Activated CD8-positive, alpha-beta memory T cell treated with anti-CD3 and anti-CD28 coated beads for 36 hours (primary cell): ENCODE results near the gene RHOA. TPM values are rescaled to one million over a fixed set of nuclear protein-coding genes. Genes with fewer than 3 reads are reported as not detected.
"Not testable (repeated sequence)": the region's sequence is repeated elsewhere in the genome, so short reads cannot be mapped to it uniquely, and the experiment has no call there.

ENCODE experiments used
- CTCF ChIA-PET: fragments of 350-600 bp; sonication (Branson Sonifier 250); formaldehyde crosslinking; loops from one replicate; lab custom pipeline; 2021; ENCODE audit warnings: antibody characterized with exemption; lab: Charles Lee
- POLR2A ChIA-PET: fragments of 350-600 bp; sonication (Branson Sonifier 250); formaldehyde crosslinking; loops from one replicate; lab custom pipeline; 2021; ENCODE audit warnings: antibody characterized with exemption; lab: Charles Lee
- total RNA-seq, 2 experiments: library from RNA; stranded (reverse); gene quantifications; one replicate each; pipeline ENCODE4 v1.2.3, GENCODE V29; 2021

RHOA gene
- total RNA-seq, 2 experiments from 2014 or later, result 466 to 470 TPM

DNA sequence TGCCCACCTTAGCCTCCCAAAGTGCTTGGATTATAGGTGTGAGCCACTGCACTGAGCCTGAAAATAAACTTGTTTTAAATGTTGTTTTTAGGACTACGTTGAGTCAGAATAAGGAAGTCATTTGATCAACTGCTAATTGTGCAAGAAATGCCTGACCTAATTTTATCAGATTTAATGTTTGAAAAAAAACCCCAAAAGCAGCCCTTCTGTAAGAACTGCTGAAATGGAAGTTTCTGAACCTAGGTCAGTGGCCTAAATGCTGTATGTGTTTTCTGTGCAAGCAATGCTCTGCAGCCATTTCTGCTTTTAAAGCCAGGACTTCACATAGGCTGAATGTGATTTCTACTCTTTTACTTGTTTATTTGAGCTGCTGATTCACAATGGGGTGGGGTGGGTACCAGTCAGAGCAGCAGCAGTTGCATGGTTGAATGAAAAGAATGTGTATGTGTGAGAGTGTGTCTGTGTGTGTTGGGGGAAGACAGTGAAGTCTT lies 60.2 kb downstream of the RHOA start:
- POLR2A ChIA-PET, result no interaction called here
- CTCF ChIA-PET, result interaction anchor here (0.9 kb wide), 1 partner anchor 11 kb away, joined by 4 read pairs; no protein-coding TSS in a partner anchor

DNA sequence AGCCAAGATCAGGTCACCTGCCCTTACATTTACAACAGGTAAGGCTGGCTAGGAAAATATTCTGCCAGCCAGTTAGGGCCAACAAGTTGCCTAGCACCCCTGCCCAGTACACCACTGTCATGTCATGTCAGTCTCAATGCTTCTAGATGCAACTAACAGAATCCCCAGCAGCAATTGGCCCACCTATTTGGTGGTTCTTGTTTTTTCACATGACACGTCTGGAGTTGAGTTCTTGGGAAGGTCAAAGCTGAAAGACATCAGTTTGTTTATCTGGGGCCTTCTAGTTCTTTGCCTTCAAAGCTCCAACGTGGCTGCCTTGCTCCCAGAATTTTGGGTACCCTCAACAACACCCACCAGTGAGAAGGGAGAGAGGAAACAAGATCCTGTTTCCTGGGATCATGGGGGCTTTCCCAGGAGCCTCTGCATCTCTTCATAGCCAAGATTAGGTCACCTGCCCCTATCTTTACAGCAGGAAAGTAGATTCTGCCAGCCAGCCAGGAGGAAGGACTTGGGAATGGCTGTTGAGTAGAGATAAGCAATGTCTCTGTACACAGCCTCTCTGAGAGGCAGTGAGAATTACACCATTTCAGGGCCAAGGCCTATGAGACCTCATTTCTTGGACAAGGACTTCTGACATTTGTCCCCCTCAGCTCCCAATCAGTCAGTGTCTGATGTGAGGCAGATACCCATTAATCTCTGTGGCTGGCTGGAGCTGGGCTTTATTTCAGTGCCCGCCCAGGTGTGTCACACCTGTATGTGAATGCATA lies 62.2 kb downstream of the RHOA start:
- ChIA-PET CTCF (interaction anchor here (0.9 kb wide), 1 partner anchor 10 kb away, joined by 4 read pairs; the partner anchor contains the start of gene USP4), POLR2A (no interaction called here)

DNA sequence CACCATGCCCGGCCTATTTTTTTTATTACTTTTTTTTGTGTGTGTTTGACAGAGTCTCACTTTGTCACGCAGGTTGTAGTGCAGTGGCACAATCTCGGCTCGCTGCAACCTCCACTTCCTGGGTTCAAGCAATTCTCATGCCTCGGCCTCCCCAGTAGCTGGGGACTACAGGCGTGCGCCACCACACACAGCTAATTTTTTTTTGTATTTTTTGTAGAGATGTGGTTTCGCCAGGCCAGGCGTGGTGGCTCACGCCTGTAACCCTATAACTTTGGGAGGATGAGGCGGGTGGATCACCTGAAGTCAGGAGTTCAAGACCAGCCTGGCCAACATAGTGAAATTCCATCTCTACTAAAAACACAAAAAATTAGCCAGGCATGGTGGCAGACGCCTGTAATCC lies 63.4 kb downstream of the RHOA start:
- CTCF ChIA-PET, result interaction anchor here (0.7 to 1.2 kb wide), 2 partner anchors 253 to 649 kb away, joined by 3 read pairs; no protein-coding TSS in a partner anchor
- POLR2A ChIA-PET, result not testable (repeated sequence)

DNA sequence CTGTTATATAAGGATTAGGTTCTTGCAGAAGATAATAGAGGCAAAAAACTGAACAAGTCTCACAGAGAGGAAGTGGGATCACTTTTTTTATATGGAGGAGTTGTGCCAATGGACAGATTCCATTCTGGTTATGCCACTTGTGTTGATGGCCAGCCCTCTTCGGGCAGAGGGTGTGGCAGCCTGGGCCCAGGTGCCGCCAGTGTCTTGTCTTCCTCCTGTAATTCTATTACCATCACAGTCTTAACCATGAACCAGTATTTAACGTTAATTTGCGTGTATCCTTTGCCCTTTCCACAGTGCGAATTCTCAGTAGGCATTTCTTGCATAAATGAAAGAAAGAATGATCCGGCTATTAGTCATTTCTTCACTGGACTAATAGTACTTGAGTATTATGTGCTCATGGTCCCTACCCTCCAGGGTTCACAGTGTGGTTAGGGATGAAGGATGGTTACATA lies 65.0 kb downstream of the RHOA start:
- ChIA-PET CTCF (no interaction called here), POLR2A (interaction anchor here (0.6 kb wide), 1 partner anchor 74 kb away, joined by 3 read pairs; no protein-coding TSS in a partner anchor)

DNA sequence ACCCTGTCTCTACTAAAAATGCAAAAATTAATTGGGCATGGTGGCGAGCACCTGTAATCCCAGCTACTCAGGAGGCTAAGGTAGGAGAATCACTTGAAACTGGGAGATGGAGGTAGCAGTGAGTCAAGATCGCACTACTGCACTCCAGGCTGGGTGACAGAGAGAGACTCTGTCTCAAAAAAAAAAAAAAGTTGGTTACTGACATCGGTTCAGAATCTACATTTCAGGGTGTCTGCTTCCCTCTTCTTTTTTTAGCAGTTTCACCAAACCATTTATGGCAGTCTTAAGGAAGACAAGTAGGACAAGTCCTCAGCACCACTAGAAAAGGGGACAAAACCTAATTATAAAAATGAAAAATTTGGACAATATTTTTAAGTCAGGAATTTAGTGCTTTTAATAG lies 68.6 kb downstream of the RHOA start:
- POLR2A ChIA-PET, result interaction anchor here (1.1 kb wide), 1 partner anchor 69 kb away, joined by 13 read pairs; the partner anchor contains the start of genes RHOA and TCTA
- CTCF ChIA-PET, result interaction anchor here (0.7 kb wide), 2 partner anchors 35 to 126 kb away, joined by 5 to 6 read pairs; no protein-coding TSS in a partner anchor

DNA sequence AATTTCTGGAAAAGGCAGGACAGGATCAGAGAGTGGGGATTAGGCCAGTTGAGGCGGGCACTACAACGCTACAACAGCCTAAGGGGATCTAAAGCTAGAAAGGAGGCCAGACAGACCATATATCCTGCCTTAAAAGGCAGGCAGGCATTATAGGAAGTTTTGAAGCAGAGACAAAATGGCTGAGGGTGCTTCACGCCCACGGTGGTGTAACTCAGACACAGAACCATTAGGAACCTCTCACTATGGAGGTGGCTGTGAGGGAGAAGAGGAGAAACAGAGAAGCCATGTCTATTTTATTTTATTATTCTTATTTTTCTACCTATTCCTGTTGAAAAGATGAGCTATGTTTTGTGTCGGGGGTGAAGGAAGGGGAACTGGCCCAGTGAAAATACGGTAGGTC lies 69.8 kb downstream of the RHOA start:
- POLR2A ChIA-PET, result no interaction called here
- CTCF ChIA-PET, result interaction anchor here (0.6 to 1.0 kb wide), 4 partner anchors 79 to 189 kb away, joined by 3 to 4 read pairs (median 3); no protein-coding TSS in a partner anchor

DNA sequence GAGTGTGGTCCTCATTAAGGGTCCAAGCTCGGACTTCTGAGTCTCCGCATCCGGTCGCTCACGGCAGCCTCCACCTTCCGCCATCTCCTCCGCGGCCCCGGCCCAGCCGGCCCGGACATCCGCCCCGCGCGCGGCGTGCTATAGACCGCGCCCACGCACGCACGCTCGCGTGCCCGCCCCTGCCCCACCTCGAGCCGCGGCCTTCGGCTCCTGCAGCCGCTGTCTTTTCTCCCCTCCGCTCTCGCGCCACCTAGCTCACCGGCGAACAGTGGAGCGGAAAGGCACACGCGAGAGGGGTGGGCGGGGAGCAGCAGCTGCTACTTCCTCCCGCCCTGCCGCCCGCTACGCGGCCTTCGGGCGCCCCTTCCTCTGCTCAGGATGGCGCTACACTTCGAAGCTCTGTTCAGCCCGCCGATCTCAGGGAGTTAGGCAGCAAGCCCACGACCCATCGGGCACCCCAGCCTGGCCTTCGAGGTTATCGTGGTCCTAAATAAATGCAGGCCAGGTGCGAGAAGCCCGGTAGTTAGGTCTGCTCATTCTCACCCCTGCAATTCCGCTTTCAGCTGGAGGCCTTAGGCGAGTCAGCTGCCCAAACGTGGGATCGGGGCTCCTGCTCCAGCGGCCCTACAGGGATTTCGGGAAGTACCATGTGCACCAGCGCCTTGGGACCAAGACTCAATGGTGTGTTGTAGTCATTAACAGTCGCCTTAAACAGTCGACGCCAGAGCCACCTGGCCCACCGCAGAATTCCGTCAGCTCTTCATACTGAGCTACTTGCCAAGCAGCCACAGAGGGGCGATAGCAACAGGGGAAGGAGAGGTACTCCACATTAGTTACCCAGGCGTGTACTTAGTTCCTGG lies 71.6 kb downstream of the RHOA start, which contains the start of gene USP4:
Gene USP4 (minus strand): TSS at position 113 of the 860 bp plus-strand sequence. CDS start 29 bp downstream, at position 84.
- ChIA-PET POLR2A (interaction anchor here (0.6 to 2.1 kb wide), 15 partner anchors 18 to 432 kb away, joined by 3 to 21 read pairs (median 4); partner anchors contain the start of genes DAG1, GPX1, NDUFAF3 and NICN1), CTCF (interaction anchor here (0.7 to 4.1 kb wide), 15 partner anchors 10 to 246 kb away, joined by 3 to 44 read pairs (median 4); partner anchors contain the start of genes GPX1, NICN1 and QRICH1)

DNA sequence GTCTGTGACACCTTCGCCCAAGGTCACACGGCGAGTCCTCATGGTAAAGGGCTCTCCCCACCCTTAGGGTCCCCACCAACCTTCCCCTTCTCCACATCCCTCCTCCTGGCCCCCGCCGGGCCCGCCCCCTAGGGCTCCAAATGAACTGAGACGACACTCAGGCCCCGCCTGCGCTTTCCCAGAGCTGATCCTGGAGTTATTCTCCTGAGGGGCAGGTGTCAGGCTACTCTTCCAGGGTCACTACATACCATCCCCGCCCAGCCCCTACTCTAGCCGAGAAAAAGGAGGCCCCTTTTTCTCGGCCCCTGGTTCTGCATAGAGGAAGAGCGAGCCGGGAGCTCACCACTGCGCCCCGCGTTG lies 72.2 kb downstream of the RHOA start:
- CTCF ChIA-PET, result interaction anchor here (1.0 to 4.1 kb wide), 12 partner anchors 10 to 121 kb away, joined by 3 to 44 read pairs (median 4); partner anchors contain the start of genes GPX1 and NICN1
- POLR2A ChIA-PET, result interaction anchor here (1.0 to 2.1 kb wide), 12 partner anchors 19 to 350 kb away, joined by 3 to 21 read pairs (median 4); partner anchors contain the start of genes DAG1, GPX1, NDUFAF3 and P4HTM

DNA sequence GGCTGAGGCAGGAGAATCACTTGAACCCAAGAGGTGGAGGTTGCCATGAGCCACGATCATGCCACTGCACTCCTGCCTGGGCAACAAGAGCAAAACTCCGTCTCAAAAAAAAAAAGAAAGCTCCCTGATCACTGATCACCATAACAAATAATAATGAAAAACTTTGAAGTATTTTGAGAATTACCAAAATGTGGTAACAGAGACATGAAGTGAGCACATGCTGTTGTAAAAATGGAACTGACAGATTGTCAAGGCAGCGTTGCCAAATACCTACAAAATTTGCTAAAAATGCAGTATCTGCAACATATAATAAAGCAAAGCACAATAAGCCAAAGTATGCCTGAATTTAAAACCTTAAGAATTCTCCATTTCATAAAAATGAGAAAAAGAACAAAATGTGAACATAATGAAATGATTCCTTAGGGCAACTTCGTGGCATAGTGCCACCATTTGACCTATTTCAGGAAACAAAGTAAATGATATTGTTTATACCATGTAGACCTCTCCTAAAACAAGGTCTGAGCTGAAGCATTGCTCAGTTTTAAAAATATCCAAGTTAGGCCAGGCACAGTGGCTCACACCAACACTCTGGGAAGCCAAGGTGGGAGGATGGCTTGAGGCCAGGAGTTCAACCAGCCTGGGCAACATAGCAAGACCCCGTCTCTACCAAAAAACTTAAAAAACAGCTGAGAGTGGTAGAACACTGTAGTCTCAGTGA lies 77.7 kb downstream of the RHOA start:
- POLR2A ChIA-PET, result no interaction called here
- CTCF ChIA-PET, result interaction anchor here (0.6 to 1.4 kb wide), 2 partner anchors 10 to 392 kb away, joined by 3 to 4 read pairs; no protein-coding TSS in a partner anchor

DNA sequence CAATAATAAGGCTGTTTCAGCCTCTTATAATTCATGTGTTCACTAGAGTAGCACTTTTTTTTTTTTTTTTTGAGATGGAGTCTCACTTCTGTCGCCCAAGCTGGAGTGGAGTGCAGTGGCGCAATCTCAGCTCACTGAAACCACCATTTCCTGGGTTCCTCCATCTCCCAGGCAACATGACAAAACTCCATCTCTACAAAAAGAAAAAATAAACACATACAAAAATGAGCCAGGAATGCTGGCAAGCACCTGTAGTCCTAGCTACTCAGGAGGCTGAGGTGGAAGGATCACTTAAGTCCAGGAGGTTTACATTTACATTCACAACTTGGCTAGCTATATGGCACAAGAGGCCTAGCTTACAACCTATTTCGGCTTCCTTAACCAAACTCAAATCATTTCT lies 78.7 kb downstream of the RHOA start:
- POLR2A ChIA-PET, result interaction anchor here (0.6 kb wide), 1 partner anchor 78 kb away, joined by 3 read pairs; no protein-coding TSS in a partner anchor

DNA sequence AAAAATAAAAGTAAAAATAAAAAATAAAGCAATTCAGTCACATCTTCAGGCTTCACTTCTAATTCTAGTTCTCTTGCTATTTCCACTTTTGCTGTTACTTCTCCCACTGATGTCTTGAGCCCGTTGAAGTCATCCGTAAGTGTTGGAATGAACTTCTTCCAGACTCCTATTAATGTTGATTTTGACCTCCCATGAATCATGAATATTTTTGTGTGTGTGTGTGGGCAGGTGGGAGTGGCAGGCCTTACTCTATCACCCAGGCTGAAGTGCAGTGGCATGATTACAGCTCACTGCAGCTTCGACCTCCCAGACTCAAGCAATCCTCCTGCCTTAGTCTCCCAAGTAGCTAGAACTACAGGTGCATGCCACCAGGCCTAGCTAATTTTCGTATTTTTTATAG lies 82.6 kb downstream of the RHOA start:
- ChIA-PET POLR2A (interaction anchor here (0.6 kb wide), 1 partner anchor 25 kb away, joined by 9 read pairs; no protein-coding TSS in a partner anchor), CTCF (interaction anchor here (0.6 kb wide), 1 partner anchor 617 kb away, joined by 4 read pairs; no protein-coding TSS in a partner anchor)

More for the DNA sequence above, 78.7 kb downstream of the RHOA start:
- CTCF ChIA-PET, result interaction anchor here (0.6 to 1.6 kb wide), 2 partner anchors 116 to 1867 kb away, joined by 4 to 8 read pairs; no protein-coding TSS in a partner anchor

DNA sequence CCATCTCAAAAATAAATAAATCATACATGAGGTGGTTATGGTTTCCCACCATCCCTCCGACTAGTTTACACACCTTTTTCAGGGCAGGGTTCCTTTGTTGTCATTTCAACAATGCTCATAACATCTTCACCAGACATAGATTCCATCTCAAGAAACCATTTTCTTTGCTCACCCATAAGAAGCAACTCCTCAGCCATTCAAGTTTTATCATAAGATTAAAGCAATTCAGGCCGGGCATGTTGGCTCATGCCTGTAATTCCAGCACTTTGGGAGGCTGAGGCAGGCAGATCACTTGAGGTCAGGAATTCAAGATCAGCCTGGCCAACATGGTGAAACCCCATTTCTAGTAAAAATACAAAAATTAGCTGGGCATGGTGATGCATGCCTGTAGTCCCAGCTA lies 83.4 kb downstream of the RHOA start:
- POLR2A ChIA-PET, result interaction anchor here (0.6 kb wide), 1 partner anchor 727 kb away, joined by 3 read pairs; no protein-coding TSS in a partner anchor
- CTCF ChIA-PET, result not testable (repeated sequence)

DNA sequence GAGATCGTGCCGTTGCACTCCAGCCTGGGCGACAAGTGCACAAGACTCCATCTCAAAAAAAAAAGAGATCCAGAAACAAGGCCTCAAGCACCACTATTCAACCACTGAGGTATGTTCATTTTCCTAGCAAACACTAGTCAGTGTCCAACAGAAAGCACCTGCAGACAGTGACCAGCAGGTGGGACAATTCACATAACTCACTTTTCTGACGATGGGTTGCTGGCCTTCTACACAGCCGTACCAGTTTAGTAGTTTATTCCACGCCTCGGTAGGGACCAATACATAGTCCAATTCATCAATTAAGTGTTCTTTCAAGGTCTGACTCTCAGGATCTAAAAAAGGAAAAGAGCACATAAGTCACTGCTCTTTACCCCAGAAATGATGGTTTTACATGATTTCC lies 84.3 kb downstream of the RHOA start:
- ChIA-PET CTCF (no interaction called here), POLR2A (no interaction called here)

DNA sequence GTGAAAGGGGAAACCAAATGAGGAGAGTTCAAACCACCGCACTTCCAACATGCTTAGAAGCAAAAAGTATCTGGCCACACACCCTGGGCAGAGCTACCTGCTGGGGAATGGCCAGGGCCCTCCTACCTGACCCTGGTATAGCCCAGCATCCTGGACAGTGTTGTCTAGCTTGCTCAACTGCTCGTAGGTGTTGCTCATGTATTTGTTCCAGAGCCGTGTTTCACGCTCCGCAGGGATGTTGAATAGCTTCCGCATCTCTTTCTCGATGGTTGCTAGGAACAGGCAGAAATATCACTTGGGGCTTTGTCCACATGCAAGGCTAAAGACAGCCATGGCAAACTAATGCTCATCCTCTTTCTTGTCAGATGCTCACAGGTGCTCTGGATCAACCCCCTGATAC lies 87.0 kb downstream of the RHOA start:
- CTCF ChIA-PET, result interaction anchor here (1.6 kb wide), 1 partner anchor 10 kb away, joined by 4 read pairs; no protein-coding TSS in a partner anchor
- POLR2A ChIA-PET, result no interaction called here

DNA sequence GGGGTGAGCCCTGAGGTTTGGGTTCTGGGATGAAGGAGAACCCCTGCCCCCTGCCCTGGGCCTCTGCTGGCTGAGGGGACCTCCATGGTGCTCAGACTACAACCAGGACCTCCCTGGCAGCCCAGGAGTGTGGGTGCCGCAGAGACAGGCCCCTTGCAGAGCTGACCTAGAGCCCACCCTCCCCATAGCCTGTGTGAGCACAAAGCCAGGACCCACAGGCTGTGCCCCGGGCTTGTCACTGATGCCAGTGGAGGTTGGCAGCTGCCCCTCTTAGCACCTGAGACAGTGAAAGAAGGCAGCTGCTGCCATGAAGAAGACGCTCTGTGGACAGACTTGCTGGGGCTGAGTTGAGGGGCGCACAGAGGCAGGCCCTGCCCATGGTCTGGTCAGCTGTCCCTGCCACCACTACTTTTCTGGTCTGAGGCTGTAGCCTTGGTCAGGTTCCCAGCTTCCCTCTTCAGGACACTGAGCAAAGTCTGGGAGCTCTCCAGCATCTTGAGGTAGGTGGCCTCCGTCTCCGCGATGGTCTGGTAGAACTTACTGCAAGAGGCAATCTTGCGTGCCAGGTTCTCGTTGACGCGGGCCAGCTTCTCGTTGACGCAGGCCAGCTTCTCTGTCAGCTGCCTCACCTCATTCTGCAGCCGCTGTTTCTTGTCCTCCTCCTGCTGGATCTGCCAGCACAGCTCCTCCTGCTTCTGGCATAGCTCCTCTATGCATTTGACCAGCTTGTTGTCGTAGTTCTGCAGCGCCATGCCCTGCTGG lies 94.9 kb downstream of the RHOA start:
- ChIA-PET POLR2A (interaction anchor here (1.1 kb wide), 1 partner anchor 32 kb away, joined by 5 read pairs; no protein-coding TSS in a partner anchor), CTCF (interaction anchor here (1.3 kb wide), 1 partner anchor 132 kb away, joined by 6 read pairs; no protein-coding TSS in a partner anchor)

DNA sequence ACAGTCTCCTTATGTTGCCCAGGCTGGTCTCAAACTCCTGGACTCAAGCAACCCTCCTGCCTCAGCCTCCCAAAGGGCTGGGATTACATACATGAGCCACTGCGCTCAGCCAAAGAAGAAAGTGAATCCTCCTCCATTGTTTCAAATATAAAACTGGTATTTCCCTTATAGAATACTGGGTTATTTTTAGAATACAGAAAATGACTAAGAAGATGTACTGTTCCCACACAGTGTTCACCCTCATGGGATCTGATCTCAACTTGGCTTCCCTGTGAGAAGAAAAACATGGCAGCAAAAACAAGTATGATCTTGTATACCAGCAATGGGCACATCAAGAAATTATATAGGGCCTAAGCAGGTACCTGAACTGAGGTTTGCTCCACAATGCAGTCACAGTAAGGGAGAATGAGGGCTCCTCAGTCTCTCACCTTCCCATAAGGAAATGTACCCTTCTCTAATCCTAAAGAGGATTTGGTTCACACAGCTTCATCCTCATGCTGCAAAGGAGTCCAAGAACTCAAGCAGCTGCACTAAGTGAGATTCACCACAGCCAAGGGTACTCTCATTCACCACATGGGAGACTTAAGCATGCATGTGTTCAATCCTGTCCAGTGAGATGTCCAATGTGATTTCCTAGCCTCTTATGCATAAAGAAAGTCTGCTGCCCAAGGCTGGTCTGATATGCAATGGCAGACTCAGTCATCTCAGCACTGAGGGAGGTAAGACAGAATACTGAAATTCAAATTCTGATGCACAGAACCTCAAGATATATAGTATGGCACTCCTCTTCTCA lies 97.7 kb downstream of the RHOA start:
- POLR2A ChIA-PET, result no interaction called here
- CTCF ChIA-PET, result interaction anchor here (0.8 to 1.0 kb wide), 2 partner anchors 25 to 135 kb away, joined by 3 read pairs; no protein-coding TSS in a partner anchor
